Naive thymus-derived CD8-positive, alpha-beta T cell (primary cell): Measurements from ENCODE around the gene COX6B2. TPM values are rescaled to one million over a fixed set of nuclear protein-coding genes. Genes with fewer than 3 reads are reported as not detected.

Experiments used
- ATAC-seq, 2 donors: fragments of 150-1000 bp; cut with Tn5 transposase in 1 of 2; sonication (Bioruptor Pico), chemical (Tn5 transposase) in 1 of 2; 1 replicate in 1 of 2; 2 replicates in 1 of 2; pipeline ENCODE4 v1.10.0; 2021; ENCODE audit warnings: mild to moderate bottlenecking in 2 of 2, moderate library complexity in 2 of 2
- POLR2A ChIA-PET: fragments of 350-600 bp; sonication (Branson Sonifier 250); formaldehyde crosslinking; loops from one replicate; lab custom pipeline; 2021; ENCODE audit warnings: antibody characterized with exemption; lab: Charles Lee
- DNase-seq, 10 donors: peaks; one replicate each; pipeline versions ENCODE4 v3.0.0 to v3.0.0-alpha.2; 2020 to 2022
- H3K27ac Mint-ChIP-seq, 10 donors: one replicate each; pipeline ENCODE4 v1.8.0; 2020 to 2022; ENCODE audit warnings: mild to moderate bottlenecking in 10 of 10, mixed read lengths in 10 of 10, moderate library complexity in 4 of 10, inconsistent platforms in 1 of 10
- H3K27me3 Mint-ChIP-seq, 5 donors: one replicate each; pipeline ENCODE4 v1.8.0; 2021 to 2022; ENCODE audit warnings: mixed read lengths in 5 of 5
- H3K36me3 Mint-ChIP-seq, 3 donors: one replicate each; pipeline ENCODE4 v1.8.0; 2020 to 2022; ENCODE audit warnings: mixed read lengths in 3 of 3, mild to moderate bottlenecking in 2 of 3, inconsistent platforms in 1 of 3
- H3K4me1 Mint-ChIP-seq, 4 donors: one replicate each; pipeline ENCODE4 v1.8.0; 2021 to 2022; ENCODE audit warnings: mixed read lengths in 4 of 4
- H3K4me3 Mint-ChIP-seq, 10 donors: one replicate each; pipeline ENCODE4 v1.8.0; 2020 to 2022; ENCODE audit warnings: mild to moderate bottlenecking in 10 of 10, mixed read lengths in 10 of 10, moderate library complexity in 6 of 10, inconsistent platforms in 1 of 10
- H3K9me3 Mint-ChIP-seq, 9 donors: one replicate each; pipeline ENCODE4 v1.8.0; 2020 to 2022; ENCODE audit warnings: mixed read lengths in 9 of 9, mild to moderate bottlenecking in 3 of 9, inconsistent platforms in 1 of 9, moderate library complexity in 1 of 9
- polyA plus RNA-seq, 3 donors: library from polyadenylated mRNA; unstranded; fragments of 300-500 nt; fragmentation: Illumina TruSeq; gene quantifications; one replicate each; pipeline ENCODE4 v1.2.3, GENCODE V29; 2021
- total RNA-seq, 8 experiments: library from RNA in 2 of 8; stranded (reverse) in 2 of 8; gene quantifications; one replicate each; pipeline ENCODE4 v1.2.3 and lab custom pipeline; 2021 to 2026

The COX6B2 gene
- total and polyA plus RNA-seq, 5 experiments from 2014 or later: not detected

GRCh38 chr19:55368701-55369563, 14.4 kb upstream of the COX6B2 start:
- peaks cover 0 to 2% (median 0%) of the 10 kb centered on the region in 9 donors for H3K9me3 Mint-ChIP-seq
- H3K4me3 Mint-ChIP-seq: peak overlapping the region in 5 of 10 donors; percentile 27 to 58 (median 54)
- H3K27me3 Mint-ChIP-seq: peaks cover 21 to 54% (median 36%) of the 10 kb centered on the region in 5 donors
- peaks cover 0 to 6% (median 3%) of the 10 kb centered on the region in 3 donors for H3K36me3 Mint-ChIP-seq
- POLR2A ChIA-PET: interaction anchor here (1.8 kb wide), 1 partner anchor 30 kb away, joined by 5 read pairs; the partner anchor contains the start of gene KMT5C
- H3K4me1 Mint-ChIP-seq: peaks cover 8 to 18% (median 14%) of the 10 kb centered on the region in 4 donors
- H3K27ac Mint-ChIP-seq: no peak overlapping the region
- ATAC-seq (peak in 1 of 2 donors; percentile 40), DNase-seq (no peak)

- peaks cover 16 to 50% (median 31%) of the 10 kb centered on the region in 5 donors for H3K27me3 Mint-ChIP-seq
- ATAC-seq (no peak), DNase-seq (no peak)
- peak overlapping the region in 2 of 10 donors; percentile 27 to 41 for H3K4me3 Mint-ChIP-seq
- no peak overlapping the region for H3K27ac Mint-ChIP-seq
- POLR2A ChIA-PET: interaction anchor here (1.8 kb wide), 1 partner anchor 29 kb away, joined by 5 read pairs; the partner anchor contains the start of gene KMT5C
- peaks cover 0 to 2% (median 0%) of the 10 kb centered on the region in 9 donors for H3K9me3 Mint-ChIP-seq
- H3K4me1 Mint-ChIP-seq: peaks cover 4 to 14% (median 12%) of the 10 kb centered on the region in 4 donors
- peaks cover 0 to 6% (median 3%) of the 10 kb centered on the region in 3 donors for H3K36me3 Mint-ChIP-seq
Measured at GRCh38 chr19:55368106-55368505, 13.6 kb upstream of the COX6B2 start.

DNA sequence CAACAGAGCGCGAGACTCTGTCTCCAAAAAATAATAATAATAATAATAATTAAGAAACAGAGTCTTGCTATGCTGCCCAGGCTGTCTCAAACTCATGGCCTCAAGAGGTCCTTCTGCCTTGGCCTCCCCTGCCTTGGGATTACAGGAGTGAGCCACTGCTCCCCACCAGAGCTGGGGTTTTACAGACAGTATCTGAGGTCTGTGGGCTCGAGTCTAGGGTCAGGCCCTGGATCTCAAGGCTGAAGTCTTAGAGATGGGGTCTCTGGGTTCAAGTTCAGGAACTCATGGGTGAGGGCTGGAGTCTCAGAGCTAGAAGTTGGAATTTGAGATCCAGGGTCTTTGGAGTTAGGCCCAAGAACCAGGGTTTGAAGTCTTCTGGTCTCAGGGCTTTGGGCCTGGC, 12.3 kb upstream of the COX6B2 start:
- H3K27me3 Mint-ChIP-seq: peaks cover 12 to 40% (median 25%) of the 10 kb centered on the region in 5 donors
- H3K36me3 Mint-ChIP-seq: peaks cover 0 to 6% (median 3%) of the 10 kb centered on the region in 3 donors
- H3K27ac Mint-ChIP-seq: no peak overlapping the region
- H3K4me3 Mint-ChIP-seq: peak overlapping the region in 2 of 10 donors; percentile 52 to 56
- H3K9me3 Mint-ChIP-seq: peaks cover 0 to 2% (median 0%) of the 10 kb centered on the region in 9 donors
- H3K4me1 Mint-ChIP-seq: peaks cover 2 to 10% (median 9%) of the 10 kb centered on the region in 4 donors
- no peak for ATAC-seq
- DNase-seq: no peak
- POLR2A ChIA-PET: no interaction called here

DNA sequence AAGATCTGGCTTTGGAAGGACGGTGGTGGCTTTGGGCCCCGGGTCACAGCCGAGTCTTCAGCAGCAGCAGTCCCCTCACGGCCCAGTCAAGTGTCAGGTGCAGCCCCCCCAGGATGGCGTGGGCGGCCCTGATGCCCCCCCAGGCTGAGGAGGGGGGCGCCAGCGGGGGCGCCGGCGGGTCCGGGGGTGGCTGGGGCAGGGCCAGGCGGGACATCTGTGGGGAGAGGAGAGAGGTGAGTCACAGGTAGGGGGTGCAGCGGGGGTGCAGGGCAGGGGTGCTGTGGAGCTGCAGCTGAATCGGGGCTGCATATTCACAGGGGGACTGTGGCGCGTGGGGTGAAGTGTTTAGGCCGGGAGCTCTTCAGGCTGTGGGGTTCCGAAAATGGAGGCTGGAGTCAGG, 11.4 kb upstream of the COX6B2 start:
- ATAC-seq: no peak
- Mint-ChIP-seq H3K4me1 (peaks cover 2 to 8% (median 8%) of the 10 kb centered on the region in 4 donors), H3K27me3 (peaks cover 8 to 32% (median 19%) of the 10 kb centered on the region in 5 donors), H3K9me3 (peaks cover 0 to 2% (median 0%) of the 10 kb centered on the region in 9 donors), H3K4me3 (no peak overlapping the region), H3K27ac (no peak overlapping the region), H3K36me3 (peaks cover 0 to 4% (median 3%) of the 10 kb centered on the region in 3 donors)
- POLR2A ChIA-PET: no interaction called here
- DNase-seq: no peak

GRCh38 chr19:55365245-55365644, 10.7 kb upstream of the COX6B2 start:
- Mint-ChIP-seq H3K4me1 (peaks cover 2 to 7% (median 4%) of the 10 kb centered on the region in 4 donors), H3K27ac (no peak overlapping the region)

GRCh38 chr19:55362990-55363716, 8.6 kb upstream of the COX6B2 start, which contains the start of gene GARIN5B:
TSS of gene GARIN5B (minus strand) at chr19:55363260. CDS start at chr19:55363066, 194 bp downstream.
- ATAC-seq: no peak
- no peaks in the 10 kb centered on the region for H3K4me1 Mint-ChIP-seq

More at GRCh38 chr19:55365245-55365644, 10.7 kb upstream of the COX6B2 start:
- POLR2A ChIA-PET: no interaction called here
- Mint-ChIP-seq H3K9me3 (no peaks in the 10 kb centered on the region), H3K36me3 (peaks cover 0 to 3% (median 0%) of the 10 kb centered on the region in 3 donors), H3K4me3 (no peak overlapping the region), H3K27me3 (peaks cover 4 to 26% (median 12%) of the 10 kb centered on the region in 5 donors)
- DNase-seq: no peak
- ATAC-seq: no peak

DNA sequence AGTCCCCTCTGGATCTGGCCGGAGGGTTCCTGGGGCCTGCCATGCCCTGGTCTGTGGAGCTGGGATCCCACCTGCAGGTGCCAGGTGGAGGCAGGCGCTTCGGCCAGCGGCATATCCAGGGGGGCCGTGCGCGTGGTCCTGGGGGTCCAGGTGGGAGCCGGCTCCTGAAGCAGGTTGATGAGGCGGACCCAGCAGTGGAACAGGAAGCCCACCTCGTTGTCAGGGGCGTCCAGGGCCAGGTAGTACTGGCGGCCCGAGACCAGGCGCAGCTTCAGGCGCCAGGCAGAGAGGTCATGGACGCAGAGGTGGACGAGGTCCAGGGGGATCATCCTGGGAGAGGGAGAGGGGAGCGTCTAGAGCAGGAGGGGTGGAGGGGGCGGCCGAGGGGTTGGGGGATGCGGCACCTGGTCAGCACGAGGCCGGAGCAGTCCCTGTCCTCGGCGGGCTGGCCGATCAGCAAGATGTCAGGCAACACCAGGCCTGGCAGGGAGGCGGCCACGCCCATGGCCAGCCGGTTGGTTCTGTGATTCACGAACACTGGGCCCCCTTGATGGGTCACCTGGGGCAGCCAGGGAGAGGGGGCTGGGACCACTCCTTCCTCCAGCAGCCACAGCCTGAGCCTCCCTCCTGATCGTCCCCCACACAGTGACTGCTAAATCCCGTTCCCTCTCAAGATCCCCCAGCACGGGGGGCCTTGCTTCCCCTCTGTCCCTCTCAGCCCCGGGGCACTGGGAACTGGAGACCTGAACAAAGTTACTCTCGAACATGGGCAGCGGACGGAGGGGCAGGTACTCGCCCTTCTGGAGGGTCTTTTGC, 7.9 kb upstream of the COX6B2 start:
- no peak for ATAC-seq
- no peaks in the 10 kb centered on the region for H3K36me3 Mint-ChIP-seq
- POLR2A ChIA-PET: no interaction called here
- H3K9me3 Mint-ChIP-seq: no peaks in the 10 kb centered on the region
- H3K27me3 Mint-ChIP-seq: peaks cover 0 to 13% (median 6%) of the 10 kb centered on the region in 5 donors
- no peak overlapping the region for H3K4me3 Mint-ChIP-seq
- H3K4me1 Mint-ChIP-seq: no peaks in the 10 kb centered on the region
- DNase-seq: no peak
- no peak overlapping the region for H3K27ac Mint-ChIP-seq

More at GRCh38 chr19:55362990-55363716, 8.6 kb upstream of the COX6B2 start, which contains the start of gene GARIN5B:
- H3K4me3 Mint-ChIP-seq: no peak within 1 kb of the TSS
- no peaks in the 10 kb centered on the region for H3K9me3 Mint-ChIP-seq
- no peak for DNase-seq
- POLR2A ChIA-PET: interaction anchor here (1.1 kb wide), 1 partner anchor 21 kb away, joined by 3 read pairs; the partner anchor contains the start of gene TMEM238
- H3K36me3 Mint-ChIP-seq: no peaks in the 10 kb centered on the region
- no peak within 1 kb of the TSS for H3K27ac Mint-ChIP-seq
- peaks cover 2 to 13% (median 7%) of the 10 kb centered on the region in 5 donors for H3K27me3 Mint-ChIP-seq

DNA sequence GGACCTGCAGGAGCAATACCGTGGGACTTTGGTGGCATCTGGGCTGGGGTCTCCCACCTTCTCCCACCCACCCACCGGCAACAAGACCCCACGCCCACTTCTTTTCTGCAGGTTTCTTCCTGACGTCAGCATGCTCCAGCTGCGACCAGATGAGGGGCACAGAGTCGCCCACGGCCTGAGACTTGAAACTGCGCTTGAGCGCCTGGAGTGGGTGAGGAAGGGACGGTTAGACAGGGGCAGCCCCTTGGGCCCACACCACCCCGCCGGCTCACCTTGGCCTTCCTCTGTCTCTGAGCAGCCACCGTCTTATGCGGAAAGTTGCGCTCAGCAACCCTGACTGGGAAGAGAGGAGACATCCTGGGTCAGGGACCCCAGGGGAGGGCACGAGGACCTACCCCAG, 6.4 kb upstream of the COX6B2 start:
- DNase-seq (no peak), ATAC-seq (no peak)
- Mint-ChIP-seq H3K9me3 (no peaks in the 10 kb centered on the region), H3K27ac (no peak overlapping the region), H3K27me3 (peaks cover 1 to 11% (median 7%) of the 10 kb centered on the region in 5 donors), H3K36me3 (no peaks in the 10 kb centered on the region), H3K4me1 (peaks cover 0 to 2% (median 0%) of the 10 kb centered on the region in 4 donors), H3K4me3 (no peak overlapping the region)
- POLR2A ChIA-PET: interaction anchor here (1.0 kb wide), 1 partner anchor 21 kb away, joined by 3 read pairs; the partner anchor contains the start of gene KMT5C

DNA sequence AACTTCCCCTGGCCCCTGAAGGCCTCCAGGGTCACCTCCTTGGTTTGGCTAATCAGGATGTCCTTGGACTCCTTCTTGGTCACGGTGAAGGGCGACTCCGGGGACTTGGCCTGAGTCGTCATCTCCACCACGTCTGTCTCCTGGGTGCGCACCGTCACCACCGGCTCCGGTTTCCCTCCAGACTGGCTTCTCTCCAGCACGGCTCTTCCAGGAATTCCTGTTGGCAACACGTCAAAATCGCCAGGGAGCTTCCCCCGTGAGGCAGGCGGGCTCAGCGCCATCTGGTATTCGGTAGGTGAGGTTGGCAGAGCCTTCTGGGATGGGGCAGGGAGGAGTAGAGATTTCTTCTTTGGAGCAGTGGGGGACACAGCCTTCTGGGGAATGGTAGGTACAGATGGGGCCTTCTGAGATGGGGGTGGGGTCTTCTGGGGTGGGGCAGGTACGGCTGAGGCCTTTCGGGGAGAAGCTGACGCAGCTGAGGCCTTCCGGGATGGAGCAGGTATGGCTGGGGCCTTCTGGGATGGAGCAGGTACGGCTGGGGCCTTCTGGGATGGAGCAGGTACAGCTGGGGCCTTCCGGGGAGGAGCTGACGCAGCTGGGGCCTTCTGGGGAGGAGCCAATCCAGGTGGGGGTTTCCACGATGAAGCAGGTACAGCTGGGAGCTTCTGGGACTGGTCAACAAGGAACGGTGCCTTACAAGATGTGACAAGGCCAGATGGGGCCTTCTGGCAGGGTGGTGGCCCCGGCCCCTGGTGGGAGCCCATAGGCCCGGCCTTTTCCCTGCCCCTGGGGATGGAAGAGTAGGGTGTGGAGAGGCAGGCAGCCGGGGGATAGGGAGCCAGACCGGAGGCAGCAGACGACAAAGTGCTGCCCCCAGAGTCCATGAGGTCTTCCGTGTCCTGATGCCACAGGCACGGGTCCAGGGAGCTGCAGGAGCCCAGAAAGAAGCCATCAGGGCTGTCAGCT, 4.7 kb upstream of the COX6B2 start:
- ATAC-seq (no peak), DNase-seq (no peak)
- no peak overlapping the region for H3K27ac Mint-ChIP-seq
- POLR2A ChIA-PET: interaction anchor here (0.7 kb wide), 1 partner anchor 148 kb away, joined by 4 read pairs; no protein-coding TSS in a partner anchor
- H3K36me3 Mint-ChIP-seq: no peaks in the 10 kb centered on the region
- no peaks in the 10 kb centered on the region for H3K9me3 Mint-ChIP-seq
- peaks cover 3 to 6% (median 5%) of the 10 kb centered on the region in 4 donors for H3K4me1 Mint-ChIP-seq
- no peak overlapping the region for H3K4me3 Mint-ChIP-seq
- H3K27me3 Mint-ChIP-seq: peaks cover 1 to 13% (median 9%) of the 10 kb centered on the region in 5 donors

DNA sequence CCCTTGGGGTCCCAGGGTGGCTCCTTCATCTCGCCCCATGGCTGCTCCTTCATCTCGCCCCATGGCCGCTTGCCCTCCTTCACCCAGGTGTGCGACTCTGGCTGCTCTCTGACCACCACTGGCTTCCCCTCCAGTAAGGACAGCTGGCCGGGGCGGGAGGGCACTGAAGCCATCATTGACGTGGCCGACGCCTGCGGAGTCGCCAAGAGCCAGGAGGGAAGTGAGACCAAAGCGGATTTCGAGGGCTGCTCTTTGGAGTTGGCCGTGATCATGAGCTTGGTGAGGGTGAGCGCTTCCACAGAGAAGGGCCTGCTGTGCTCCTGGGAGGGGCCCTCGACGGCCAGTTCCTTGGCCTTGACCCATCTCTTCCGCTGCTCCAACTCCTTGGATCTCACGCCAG, 4.0 kb upstream of the COX6B2 start:
- no peak overlapping the region for H3K4me3 Mint-ChIP-seq
- no peak for DNase-seq
- ATAC-seq: no peak
- POLR2A ChIA-PET: interaction anchor here (0.6 kb wide), 1 partner anchor 28 kb away, joined by 3 read pairs; no protein-coding TSS in a partner anchor
- H3K9me3 Mint-ChIP-seq: peaks cover 0 to 2% (median 0%) of the 10 kb centered on the region in 9 donors
- peaks cover 1 to 13% (median 9%) of the 10 kb centered on the region in 5 donors for H3K27me3 Mint-ChIP-seq
- peaks cover 3 to 12% (median 8%) of the 10 kb centered on the region in 4 donors for H3K4me1 Mint-ChIP-seq
- H3K36me3 Mint-ChIP-seq: no peaks in the 10 kb centered on the region
- H3K27ac Mint-ChIP-seq: no peak overlapping the region
